Measurements from ENCODE around the gene ECM1. TPM values are rescaled to one million over a fixed set of nuclear protein-coding genes. Genes with fewer than 3 reads are reported as not detected.

ECM1 gene
- total RNA-seq, 6 experiments from 2014 or later = 8.8 to 26.7 (median 14.9) TPM

DNA sequence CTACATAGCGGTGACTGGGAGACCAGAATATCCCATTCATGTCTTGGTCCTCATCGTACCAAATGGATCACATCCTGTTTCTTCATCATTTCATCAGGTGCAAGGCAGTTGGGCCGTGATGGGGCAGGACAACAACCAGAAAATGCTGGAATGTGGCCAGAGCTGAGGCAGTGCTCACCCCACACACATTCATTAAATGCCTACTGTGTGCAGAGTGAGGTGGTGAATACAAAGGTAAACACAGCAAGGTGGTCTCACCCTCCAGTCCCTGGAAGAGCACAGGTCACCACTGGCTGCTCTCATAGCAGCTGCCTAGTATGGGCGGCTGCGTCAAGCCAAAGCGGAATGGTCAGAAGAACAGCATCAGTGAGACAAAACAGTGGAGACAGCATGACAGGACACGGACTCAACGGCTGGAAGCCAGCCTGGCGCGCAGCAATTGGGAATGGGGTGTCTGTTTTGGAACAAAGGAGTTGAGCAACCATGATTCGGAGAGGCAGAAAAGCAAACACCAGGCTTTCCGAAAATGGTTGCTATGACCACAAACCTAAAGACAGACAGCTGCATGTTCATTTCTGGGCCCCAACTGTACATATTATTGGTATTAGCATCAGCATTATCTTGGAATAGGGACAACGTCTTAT lies 35.7 kb downstream of the ECM1 start:
- H3K4me1 ChIP-seq = peaks cover 0 to 17% (median 0%) of the 10 kb centered on the region in 4 donors
- H3K9me3 ChIP-seq = no peaks in the 10 kb centered on the region
- 51% methylated on average over 13 of the region's 13 CpGs for WGBS (ENCODE audit: insufficient coverage, low coverage, low lambda C conversion rate, missing lambda C conversion rate)
- ATAC-seq (peak; percentile 70 to 87 (median 82)), DNase-seq (peak; percentile 55 to 76 (median 72))
- H3K4me3 ChIP-seq = peak overlapping the region in 1 of 3 donors; percentile 12
- intact Hi-C loops (cut with DNase I) = no loop called here
- H3K27me3 ChIP-seq = no peaks in the 10 kb centered on the region
- peak overlapping the region in 2 of 3 donors; percentile 66 to 69 for H3K27ac ChIP-seq
- TF ChIP-seq POLR2A (IDR thresholded peaks at IDR 0.05) = no peak
- TF ChIP-seq, protein P1, sequence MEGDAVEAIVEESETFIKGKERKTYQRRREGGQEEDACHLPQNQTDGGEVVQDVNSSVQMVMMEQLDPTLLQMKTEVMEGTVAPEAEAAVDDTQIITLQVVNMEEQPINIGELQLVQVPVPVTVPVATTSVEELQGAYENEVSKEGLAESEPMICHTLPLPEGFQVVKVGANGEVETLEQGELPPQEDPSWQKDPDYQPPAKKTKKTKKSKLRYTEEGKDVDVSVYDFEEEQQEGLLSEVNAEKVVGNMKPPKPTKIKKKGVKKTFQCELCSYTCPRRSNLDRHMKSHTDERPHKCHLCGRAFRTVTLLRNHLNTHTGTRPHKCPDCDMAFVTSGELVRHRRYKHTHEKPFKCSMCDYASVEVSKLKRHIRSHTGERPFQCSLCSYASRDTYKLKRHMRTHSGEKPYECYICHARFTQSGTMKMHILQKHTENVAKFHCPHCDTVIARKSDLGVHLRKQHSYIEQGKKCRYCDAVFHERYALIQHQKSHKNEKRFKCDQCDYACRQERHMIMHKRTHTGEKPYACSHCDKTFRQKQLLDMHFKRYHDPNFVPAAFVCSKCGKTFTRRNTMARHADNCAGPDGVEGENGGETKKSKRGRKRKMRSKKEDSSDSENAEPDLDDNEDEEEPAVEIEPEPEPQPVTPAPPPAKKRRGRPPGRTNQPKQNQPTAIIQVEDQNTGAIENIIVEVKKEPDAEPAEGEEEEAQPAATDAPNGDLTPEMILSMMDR (IDR thresholded peaks at IDR 0.05) = no peak
- no peaks in the 10 kb centered on the region for H3K36me3 ChIP-seq

- intact Hi-C loops (cut with DNase I) = no loop called here
- ATAC-seq (peak; percentile 61 to 65 (median 64)), DNase-seq (no peak)
- Histone ChIP-seq H3K9me3 (no peaks in the 10 kb centered on the region), H3K36me3 (no peaks in the 10 kb centered on the region), H3K4me1 (peaks cover 0 to 17% (median 0%) of the 10 kb centered on the region in 4 donors), H3K27ac (peak overlapping the region; percentile 40 to 69 (median 66)), H3K4me3 (peak overlapping the region in 1 of 3 donors; percentile 12), H3K27me3 (no peaks in the 10 kb centered on the region)
- WGBS (ENCODE audit: insufficient coverage, low coverage, low lambda C conversion rate, missing lambda C conversion rate) = 29% methylated on average over 3 of the region's 3 CpGs
- TF ChIP-seq, protein P1 (IDR thresholded peaks at IDR 0.05) = no peak
- TF ChIP-seq POLR2A (IDR thresholded peaks at IDR 0.05) = no peak
Measured at GRCh38 chr1:150544204-150544603, 36.3 kb downstream of the ECM1 start.

DNA sequence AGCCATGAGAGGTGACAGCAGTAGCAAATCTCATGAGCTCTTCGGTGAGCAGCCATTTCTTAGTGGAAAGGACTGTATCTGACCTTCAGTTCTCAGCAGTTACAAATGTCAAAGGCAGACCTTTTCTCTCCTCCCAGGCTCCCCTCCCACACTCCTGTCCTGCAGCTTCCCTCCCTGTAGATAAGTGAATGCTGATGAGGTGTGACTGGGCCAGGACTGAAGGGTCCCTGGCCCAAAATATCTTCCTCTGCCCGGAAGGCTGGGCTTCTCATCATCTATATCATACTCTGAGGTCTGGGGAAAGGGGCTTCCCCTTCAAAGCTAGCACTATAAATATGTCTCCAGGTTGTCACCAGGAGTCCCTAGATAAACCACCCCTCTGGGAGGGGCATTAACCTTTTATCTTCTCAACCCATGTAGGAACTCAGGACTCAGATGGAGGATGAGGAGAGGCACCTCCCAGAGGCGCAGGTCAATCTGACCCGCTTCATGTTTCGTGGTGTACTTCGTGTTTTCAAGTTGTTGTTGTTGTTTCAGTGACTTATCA lies 37.6 kb downstream of the ECM1 start:
- Histone ChIP-seq H3K4me1 (peaks cover 0 to 24% (median 0%) of the 10 kb centered on the region in 4 donors), H3K9me3 (no peaks in the 10 kb centered on the region), H3K4me3 (no peak overlapping the region), H3K27me3 (no peaks in the 10 kb centered on the region), H3K36me3 (no peaks in the 10 kb centered on the region), H3K27ac (no peak overlapping the region)
- TF ChIP-seq, protein P1 (IDR thresholded peaks at IDR 0.05) = no peak
- no peak for TF ChIP-seq POLR2A (IDR thresholded peaks at IDR 0.05)
- intact Hi-C loops (cut with DNase I) = no loop called here
- no peak for ATAC-seq
- DNase-seq = no peak
- WGBS (ENCODE audit: insufficient coverage, low coverage, low lambda C conversion rate, missing lambda C conversion rate) = 86% methylated on average over 6 of the region's 6 CpGs

GRCh38 chr1:150546294-150546937 lies 38.5 kb downstream of the ECM1 start:
- H3K27me3 ChIP-seq = no peaks in the 10 kb centered on the region
- H3K27ac ChIP-seq = no peak overlapping the region
- intact Hi-C loops (cut with DNase I) = no loop called here
- TF ChIP-seq, protein P1 (IDR thresholded peaks at IDR 0.05) = no peak
- TF ChIP-seq POLR2A (IDR thresholded peaks at IDR 0.05) = no peak
- no peaks in the 10 kb centered on the region for H3K9me3 ChIP-seq
- 84% methylated on average over 12 of the region's 16 CpGs for whole genome bisulfite sequencing (ENCODE audit: insufficient coverage, low coverage, low lambda C conversion rate, missing lambda C conversion rate)
- ATAC-seq (no peak), DNase-seq (no peak)
- peaks cover 0 to 31% (median 0%) of the 10 kb centered on the region in 4 donors for H3K4me1 ChIP-seq
- H3K36me3 ChIP-seq = no peaks in the 10 kb centered on the region
- H3K4me3 ChIP-seq = no peak overlapping the region

Data from right lobe of liver (tissue), 6 donors.